Measurements from ENCODE around the gene PAGE4.

DNA sequence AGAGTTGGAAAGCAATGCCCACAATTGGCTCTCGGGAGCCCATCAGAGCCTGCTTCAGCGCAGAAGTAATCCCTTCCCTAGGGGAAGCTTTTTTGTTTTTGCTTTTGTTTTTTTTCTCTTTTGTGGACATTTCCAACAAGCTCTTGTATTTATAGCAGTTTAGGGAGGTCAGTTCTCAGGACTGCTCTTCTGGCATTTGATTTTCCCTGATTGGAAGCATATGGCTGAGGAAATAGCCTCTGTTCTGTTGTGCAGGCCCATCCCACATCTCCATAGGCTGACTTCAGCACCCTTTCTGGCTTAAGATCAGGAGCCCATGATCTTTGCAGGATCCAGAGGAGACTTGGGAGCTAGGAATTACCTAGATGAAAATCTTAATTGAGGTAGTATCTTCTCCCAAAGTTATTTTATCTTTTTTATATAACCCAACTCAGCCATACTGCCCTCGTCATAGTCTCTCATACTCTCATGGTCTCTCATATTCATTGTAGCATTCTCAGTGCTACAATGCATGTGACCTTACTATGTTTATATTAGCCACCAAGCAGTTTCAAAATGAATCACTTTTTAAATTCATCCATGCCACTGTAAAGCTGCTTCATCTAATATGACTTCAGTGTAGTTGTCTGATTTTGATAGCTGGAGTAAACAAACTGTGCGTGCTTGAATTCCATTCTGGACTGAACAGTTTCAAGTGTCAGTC, 16.7 kb downstream of the PAGE4 start:
- TF ChIP-seq POLR2A (IDR thresholded peaks at IDR 0.05) (no peak), CTCF (IDR thresholded peaks at IDR 0.05) (no peak)
